Retina (tissue), 1 donor: ENCODE data around the gene UBE2J1.

Source experiments
- DNase-seq: peaks from one replicate; pipeline ENCODE4 v3.0.0-alpha.2; 2016

UBE2J1 gene

DNA sequence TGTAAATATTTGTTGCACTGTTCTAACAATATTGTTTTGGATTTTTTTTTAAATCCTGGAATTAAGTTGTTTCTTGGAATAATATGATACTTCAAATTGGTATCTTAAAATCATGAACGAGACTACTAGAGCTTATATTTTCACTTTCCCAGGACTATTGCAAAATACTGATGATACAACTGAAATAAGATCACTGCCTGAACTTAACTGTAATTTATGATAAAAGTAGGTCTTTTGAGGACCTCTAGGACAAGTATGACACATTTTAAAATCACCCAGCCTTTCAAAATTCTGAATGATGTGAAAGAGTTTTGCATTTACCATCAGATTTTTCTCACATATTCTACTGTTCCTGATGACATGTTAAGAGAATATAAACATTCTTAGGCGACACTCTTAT, 8.6 kb upstream of the UBE2J1 start:
- DNase-seq, result no peak

DNA sequence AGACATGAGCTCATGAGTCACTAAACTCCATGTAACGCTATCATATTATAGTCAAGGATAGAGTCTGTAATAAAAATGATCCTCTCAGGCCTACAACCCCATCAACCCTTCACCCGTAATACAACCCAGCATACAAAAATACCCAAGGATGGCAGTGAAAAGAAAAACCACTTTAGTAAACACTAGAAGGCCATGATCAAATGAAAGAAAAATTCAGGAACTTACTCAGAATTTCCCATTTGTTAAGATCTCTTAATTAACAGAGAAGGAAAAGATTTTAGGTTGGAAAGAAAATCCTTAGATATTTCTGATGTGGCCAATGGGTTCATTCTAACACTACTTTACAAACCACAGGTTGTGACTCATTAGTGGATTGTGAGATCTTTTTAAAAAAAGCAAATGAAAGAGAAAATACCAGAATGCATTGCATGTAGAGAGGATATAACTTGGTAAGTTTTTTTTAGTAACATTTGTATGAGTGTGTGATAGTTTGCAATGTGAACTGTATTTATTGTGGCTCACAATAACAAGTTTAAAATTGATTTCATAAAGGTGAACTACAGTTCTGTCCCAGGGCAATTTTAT, 8.0 kb upstream of the UBE2J1 start:
- no peak for DNase-seq

DNA sequence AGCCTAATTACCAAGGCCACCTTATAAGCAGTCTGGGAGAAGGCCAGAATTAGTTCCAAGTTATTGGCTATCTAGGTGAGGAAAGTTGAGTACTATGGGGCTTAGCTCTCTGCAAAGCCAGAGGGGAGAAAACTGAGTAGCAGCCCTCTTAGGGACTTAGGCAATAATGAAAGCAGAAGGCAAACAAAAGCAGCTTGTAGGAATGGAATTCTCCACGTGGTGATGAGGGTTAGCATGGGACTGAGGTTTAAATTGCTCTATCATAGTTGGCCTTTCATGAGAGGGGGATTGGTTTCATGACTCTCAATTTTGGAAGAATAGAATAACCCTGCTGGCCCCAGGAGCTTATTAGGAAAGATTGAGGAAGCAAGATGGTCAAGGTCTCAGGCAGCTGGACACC, 7.0 kb upstream of the UBE2J1 start:
- no peak for DNase-seq

DNA sequence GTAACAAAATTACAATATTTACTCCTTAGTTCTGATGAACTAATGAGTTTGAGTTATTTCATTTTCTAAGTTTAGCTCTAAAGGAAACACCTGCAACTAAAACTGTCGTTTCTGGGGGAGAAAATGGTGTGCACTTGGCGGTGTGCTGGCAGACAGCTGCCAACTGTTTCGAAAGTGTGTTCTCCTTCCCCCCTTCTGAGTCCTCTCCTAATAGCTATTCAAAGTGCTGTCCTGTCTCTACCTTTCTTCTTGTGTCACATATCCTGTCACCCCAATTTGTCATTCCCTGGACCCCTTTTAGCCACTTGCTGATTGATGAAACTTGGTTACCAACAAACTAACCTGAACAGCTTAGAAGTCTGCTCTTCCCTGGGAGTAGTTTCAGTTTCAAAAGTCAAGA, 4.9 kb upstream of the UBE2J1 start:
- no peak for DNase-seq

DNA sequence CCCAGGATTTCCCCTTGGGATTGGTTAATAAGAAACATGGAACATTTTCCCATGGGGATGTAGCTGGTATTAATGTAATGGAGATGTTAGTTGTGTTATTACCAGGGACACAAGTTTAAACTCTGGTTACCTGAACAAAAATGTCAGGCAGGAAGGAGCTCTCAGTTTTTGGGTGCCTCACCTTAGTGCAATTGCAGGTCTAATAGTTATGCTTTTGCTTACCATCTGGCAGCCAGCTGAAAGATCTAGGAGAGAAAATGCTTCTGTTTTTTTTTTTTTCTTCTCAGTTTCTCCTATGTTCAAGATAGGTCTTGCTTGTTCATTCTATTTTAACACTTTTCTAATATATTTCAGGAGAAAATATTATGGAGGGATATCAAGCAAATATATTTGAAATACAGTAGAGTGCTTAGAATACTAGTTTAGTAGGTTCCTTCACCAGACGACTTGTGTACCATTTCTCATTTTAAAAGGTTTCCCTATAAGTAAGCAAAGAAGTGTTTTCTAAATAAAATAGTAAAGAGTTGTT, 4.2 kb upstream of the UBE2J1 start:
- DNase-seq, result no peak

DNA sequence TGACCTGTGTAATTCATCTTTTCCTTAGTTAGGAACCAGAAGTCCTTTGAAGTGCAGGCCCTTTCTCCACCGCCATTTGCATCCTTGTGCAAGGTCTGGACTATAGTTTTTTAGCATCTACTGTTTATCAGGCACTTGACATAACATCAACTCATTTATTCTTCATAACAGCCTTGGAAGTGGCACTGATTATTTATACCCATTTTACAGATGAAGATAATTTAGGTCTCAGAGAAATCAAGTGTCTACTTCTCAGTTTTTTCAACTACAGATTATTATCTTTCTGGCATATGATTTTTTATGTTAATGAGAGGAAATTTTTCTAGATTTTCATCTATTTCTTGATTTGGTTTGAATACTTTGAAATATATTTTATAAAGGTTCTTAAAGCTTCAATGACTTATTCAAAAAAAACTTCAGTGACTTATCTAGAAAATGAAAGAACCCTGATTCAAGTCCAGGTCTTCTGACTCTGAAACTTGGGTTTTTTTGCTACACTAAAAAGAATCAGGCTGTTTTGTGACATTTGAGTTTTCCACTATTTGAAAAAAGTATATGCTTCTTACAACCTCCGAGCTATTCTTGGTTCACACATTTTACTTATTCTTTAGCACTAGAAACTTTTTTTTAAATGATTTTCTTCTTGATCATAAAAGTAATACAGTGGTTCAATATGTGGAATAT, 3.1 kb upstream of the UBE2J1 start:
- DNase-seq, result no peak

DNA sequence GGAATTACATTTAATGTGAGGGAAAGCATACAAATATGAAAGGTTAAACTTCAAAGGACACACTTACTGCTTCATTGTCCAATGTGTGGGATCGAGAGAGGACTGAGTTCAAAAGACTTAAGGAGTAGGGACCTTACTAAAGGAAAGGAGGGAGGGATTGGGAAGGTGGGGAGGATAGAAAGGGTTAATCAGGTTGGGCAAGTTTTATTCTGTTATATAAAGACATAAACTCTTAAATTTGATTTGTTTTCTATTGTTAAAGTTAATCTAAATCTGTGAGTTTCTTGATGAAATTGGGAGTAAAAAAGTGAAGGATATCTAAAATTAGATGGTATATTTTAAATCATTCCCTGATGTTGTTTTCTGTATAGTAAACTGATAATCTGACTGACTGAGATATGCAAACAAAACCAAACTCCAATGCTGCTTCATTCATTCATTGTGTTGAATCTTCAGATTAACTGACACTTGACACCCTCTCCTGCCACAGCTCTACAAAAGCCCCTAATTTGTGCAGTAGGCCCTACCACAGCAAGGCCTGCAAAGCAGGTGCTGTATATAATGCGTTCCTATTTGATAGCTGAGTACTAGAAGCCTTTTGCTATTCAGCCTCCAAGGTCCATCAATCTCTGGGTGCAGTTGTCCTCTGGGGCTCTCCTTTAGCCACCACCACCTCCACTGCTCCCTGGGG, 1.3 kb upstream of the UBE2J1 start:
- no peak for DNase-seq

DNA sequence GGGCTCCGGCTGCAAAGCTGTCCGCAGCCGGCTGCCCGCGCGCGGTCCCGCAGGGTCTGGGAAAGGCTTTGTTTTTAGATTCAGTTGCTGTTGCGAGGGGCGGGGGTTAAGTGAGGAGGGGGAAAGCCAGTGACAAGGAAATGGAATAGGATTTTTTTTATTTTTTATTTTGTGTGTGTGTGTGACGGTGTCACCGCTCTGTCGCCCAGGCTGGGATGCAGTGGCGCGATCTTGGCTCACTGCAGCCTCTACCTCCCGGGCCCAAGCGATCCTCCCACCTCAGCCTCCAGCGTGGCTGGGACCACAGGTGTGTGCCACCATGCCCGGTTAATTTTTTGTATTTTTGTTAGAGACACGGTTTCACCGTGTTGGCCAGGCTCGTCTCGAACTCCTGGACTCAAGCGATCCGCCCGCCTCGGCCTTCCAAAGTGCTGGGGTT, 615 bp upstream of the UBE2J1 start:
- DNase-seq, result no peak

DNA sequence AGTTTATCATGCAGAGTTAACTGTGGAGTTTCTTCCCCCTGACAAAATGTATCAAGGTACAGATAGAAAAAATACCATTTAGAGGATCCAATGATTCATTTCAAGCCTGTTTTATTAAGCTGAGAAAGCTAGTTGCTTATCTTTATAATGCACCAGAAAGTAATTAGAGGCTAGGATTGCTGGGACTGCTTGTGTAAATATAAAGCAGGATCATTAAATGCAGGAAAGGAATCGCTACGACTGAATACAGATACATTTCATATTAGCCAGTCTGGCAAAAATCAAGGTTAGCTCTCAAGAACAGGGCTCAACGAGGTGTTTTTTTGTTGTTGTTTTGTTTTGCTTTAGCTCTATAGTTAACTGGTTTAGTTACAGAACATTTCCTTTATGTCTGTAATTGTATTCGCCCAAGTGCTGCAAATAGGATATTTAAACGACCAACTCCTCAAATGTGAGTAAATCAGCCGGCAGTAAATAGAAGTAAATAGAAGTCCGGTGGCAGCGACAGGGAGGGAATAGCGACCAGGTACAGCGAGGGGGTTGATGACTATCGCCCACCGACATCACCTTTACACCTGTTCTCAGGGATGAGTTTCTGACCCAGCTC, 748 bp downstream of the UBE2J1 start:
- DNase-seq, result no peak

DNA sequence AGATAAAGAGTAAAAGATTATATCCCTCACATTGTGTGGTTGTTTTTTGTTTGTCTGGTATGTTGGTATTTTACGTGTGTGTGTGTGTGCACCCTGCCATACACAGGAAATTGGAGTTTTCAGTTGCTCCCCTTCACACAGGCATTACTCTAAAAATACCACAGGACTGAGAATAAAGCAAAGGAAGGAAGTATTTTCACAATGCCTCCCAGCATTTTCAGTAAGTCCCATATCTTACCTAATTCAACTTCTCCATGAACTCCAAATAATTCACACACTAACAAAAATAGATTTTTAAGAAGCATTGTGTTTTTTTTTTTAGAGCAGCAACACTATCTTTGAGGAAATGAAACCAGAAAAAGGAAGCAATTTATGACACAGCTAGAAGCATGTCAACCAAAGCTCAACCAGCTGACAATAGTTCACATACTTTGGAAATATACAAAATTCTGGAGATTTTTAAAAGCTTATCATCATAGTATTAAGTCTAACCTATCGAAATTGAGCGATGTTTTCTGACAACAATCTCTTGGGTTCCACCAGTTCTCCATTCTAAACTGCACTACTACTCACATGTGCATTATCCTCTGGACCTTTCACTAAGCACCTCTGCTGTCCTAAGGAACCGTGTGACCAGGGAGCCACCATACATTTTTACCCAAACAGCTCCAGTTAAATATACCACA, 2.1 kb downstream of the UBE2J1 start:
- no peak for DNase-seq

DNA sequence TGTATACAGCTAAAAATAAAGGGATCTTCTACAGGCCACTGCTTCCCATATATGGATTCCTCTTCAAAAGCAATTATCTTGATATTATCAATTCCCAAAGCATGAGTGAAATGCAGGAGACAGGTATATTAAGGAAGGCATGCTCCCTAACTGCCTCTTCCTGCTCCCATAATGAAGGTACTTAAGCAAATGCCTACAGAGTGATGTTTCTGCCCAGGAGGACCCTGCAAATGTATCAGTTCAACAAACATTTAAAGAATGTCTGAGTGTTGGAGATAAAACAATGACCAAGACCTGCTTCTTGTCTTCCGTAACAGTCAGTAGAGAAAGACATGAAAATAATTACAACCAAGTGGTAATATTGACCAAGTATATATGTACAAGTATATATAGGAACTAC, 4.2 kb downstream of the UBE2J1 start:
- DNase-seq, result no peak

DNA sequence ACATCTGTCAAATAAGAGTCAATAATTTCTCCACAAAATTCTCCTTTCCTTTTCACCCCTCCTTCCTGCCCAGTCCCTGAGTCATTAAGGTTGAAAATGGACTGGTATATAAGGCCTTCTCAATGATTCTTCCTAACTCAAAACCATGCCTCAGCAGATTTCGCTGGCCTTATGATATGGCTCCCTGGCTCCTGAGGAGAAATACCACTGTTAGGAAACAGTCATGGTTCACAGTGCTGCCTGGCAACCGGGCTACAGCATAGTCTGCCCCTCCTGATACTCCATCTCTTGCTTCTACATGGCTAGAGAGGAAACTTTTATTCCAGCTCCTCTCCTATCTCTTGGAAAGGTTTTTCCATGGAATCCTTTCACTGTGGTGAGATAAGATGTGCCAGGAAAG, 4.7 kb downstream of the UBE2J1 start:
- no peak for DNase-seq

DNA sequence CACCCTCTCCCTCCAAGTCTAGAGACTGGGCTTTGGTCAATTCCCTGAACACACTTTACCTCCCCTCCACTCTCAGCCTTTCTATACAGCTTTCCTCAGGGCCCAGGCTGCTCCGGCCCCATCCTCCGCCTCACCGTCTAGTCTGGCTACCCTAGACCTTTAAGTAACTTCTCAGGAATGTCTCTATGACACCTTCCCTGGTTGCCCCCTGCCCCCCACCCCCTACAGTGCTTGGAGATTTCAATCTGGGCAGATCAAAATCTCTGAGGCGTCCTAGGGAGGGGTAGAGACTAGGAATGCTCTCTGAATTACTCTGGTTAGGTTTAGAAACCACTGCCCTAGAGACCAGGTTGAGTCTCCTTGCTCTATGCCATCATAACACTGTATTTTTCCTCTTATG, 6.1 kb downstream of the UBE2J1 start:
- DNase-seq, result no peak

DNA sequence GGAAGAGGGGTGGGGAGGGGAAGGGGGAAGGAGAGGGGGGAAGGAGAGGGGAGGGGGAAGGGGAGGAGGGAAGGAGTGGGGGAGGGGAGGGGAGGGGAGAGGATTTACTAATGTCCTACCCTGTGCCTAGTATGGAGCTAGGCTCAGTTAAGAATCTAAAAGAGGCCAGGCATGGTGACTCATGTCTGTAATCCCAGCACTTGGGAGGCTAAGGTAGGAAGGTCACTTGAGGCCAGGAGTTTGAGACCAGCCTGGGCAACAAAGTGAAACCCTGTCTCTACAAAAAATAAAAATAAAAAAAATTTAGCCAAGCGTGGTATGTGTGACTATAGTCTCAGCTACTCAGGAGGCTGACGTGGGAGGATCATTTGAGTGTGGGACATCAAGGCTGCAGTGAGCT, 13.0 kb downstream of the UBE2J1 start:
- DNase-seq, result no peak

DNA sequence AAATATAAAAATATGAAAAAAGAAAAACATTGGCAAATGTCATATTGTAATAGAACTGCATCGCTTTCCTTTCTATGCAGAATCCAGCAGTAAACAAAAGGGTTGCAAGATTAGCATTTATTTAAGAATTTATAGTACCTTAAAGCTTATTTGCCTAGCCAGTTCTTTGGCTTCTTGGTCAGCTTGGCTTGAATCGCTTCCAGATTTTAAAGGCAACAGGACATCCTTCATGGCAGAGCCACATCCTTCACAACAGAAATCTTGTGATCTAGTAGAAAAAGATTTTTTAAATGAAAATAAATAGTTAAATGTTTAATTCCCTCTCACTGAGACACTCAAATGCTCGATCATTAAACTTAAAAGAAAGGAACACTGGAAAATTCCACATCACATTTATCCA, 17.4 kb downstream of the UBE2J1 start:
- no peak for DNase-seq

DNA sequence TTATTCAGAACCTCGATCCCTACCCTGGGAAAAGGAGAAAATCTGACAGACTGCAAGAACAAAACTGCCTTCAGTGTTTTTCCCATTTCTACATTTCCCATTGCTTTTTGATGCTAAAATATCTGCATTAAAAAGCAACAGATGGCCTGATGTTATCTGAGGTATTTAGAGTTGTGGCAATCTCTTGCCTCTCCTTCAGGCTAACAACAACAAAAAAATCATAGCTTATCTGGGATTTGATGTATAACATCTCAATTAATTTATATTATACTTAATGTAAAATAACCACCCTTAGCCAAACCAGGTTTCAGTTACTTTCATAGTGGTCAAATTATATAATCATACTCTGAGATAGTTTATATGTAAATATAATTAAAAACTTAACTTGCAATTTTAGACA, 21.6 kb downstream of the UBE2J1 start:
- DNase-seq, result no peak

DNA sequence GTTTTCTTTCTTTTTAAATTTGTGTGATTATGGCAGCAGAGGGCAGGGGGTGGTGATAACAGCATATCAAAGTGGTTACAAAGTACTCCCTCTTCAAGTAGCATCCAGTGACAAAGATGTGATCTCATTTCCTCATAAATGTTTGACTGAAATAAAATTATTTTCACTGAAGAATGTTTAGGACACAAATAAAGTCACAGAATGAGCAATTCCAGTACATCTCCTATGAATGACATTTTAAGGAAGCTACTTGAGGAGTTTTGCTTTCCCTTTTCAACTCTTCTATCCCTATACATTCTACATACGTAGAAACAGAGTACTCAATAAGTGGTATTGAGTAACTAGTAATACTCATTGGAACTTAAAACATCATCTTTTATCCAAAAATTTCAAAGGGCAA, 23.5 kb downstream of the UBE2J1 start:
- DNase-seq, result no peak

DNA sequence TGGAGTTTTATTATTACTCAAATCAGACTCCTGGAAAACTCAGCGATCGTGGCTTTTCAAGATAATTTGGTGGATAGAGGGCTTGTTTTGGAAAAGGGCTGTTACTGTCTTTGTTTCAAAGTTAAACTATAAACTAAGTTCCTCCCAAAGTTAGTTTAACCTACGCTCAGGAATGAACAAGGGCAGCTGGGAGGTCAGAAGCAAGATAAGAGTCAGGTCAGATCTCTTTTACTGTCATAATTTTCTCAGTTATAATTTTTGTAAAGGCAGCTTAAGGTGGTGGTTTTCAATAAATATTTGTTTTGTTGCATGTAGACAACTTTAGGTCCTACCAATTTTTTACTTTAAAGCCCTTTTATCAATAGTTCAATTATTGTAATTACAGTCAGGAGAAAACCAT, 28.2 kb downstream of the UBE2J1 start:
- no peak for DNase-seq

DNA sequence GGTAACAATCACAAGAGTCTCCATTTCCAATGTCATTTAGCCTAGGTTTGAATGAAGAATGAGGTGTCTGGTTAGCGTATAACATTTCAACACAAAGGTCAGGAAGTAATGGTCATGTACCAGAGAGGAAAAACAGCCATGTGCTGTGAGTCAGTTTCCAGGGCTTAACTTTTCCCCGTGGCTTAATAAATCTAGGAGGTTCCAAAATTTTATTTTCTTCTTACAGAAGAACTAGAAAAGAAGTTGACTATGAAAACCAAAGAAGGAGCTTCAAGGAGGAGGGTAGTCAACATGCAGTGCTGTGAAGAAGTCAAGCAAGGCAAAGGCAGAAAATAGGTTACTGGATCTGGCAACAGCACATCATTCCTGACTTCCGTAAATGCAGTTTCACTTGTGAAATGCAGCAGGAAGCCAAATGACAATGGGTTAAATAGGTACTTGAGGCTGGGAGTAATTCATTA, 29.0 kb downstream of the UBE2J1 start:
- DNase-seq, result no peak

DNA sequence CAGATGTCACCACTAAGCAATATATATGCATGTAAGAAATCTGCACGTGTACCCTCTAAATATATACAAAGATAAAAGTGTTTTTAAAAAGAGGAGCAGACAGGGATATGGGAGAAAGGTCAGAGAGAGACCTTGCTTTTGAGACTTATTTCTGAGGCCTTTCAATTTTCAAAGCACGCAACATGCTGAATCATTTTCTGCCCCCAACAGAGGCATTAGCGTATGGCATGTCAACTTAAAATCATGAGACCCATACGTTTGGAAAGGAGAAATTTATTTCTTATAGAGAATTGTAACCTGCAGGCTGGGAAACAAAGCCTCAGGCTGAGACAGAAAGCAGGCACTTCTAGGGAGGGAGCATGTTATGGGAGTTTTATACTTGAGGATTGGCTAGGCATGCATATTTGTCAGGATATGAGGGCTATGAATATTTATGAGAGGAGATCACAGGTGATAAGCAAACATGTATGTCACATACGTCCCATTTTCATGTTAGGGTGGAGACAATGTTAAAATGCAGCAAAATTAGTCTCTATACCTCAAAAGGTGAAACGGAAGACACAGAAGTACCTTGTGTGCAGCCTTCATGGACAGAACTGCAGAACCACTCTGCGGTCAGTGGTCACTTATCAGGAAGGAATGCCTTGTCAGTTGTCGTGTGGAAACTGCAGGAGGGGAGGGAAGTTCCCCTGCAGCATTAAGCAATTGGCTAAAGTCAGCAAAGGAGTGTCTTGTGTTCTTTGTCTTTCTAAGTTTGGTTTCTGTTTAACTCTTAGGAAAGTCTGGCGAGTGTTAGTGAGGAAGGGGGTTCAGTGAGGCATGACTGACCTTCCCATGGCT, 31.2 kb downstream of the UBE2J1 start:
- no peak for DNase-seq

DNA sequence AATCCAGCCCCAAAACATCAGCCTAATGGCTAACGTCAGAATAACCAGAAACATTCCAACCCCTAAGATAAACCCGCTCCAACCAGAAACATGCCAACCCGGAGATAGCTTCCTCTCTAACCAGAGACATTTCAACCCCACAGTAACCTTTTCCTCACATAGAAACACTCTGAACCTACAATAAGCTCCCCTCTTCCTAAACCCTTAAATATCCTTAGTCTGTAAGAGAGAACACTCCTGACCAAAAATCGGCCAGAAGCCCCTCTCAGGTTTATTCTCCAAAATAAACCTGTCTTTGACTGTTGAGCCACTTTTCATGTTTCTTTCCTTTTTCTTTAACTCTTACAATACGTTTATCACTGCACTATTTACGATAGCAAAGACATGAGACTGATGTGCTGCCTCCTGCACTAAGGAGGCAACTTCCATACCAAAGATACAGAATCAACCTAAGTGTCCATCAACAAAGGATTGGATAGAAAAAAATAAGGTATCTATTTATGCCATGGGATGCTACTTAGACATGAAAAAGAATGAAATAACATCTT, 32.4 kb downstream of the UBE2J1 start:
- DNase-seq, result no peak

DNA sequence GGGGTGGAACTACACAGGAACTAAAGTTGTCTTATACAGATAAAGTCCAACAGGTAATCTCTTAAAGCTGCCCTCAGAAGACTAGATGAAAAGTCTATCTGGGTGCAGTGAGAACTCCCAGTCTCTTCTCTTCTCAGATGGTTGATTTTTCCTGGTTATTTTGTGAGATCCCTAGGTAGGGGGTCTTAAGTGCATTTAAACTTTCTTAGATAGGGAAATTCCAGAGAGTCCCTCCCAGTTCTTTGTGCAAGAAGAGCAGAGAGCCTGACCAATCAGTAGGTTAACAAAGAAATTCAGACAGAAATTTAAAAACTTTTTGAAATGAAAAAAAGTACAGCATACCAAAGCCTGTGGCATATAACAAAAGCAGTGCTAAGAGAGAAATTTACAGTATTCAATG, 35.5 kb downstream of the UBE2J1 start:
- no peak for DNase-seq
